Uterus (tissue), 2 donors: Measurements from ENCODE around the gene SLC26A1.

Experiments
- POLR2A ChIP-seq, 2 donors: fragments of 450-650 bp; IDR thresholded peaks; one replicate each; pipeline ENCODE4 v1.6.1; 2016; ENCODE audit warnings: antibody characterized with exemption in 2 of 2, mild to moderate bottlenecking in 1 of 2, moderate library complexity in 1 of 2
- TF ChIP-seq, protein P1 (sequence below), 4 experiments: fragments of 200-600 bp in 2 of 4; fragments of 450-650 bp in 2 of 4; sonication (generic) in 2 of 4; IDR thresholded peaks; one replicate each; pipeline ENCODE4 v1.5.1; 2016 to 2019; ENCODE audit warnings: antibody characterized with exemption in 4 of 4, mild to moderate bottlenecking in 2 of 4, moderate library complexity in 1 of 4

DNA sequence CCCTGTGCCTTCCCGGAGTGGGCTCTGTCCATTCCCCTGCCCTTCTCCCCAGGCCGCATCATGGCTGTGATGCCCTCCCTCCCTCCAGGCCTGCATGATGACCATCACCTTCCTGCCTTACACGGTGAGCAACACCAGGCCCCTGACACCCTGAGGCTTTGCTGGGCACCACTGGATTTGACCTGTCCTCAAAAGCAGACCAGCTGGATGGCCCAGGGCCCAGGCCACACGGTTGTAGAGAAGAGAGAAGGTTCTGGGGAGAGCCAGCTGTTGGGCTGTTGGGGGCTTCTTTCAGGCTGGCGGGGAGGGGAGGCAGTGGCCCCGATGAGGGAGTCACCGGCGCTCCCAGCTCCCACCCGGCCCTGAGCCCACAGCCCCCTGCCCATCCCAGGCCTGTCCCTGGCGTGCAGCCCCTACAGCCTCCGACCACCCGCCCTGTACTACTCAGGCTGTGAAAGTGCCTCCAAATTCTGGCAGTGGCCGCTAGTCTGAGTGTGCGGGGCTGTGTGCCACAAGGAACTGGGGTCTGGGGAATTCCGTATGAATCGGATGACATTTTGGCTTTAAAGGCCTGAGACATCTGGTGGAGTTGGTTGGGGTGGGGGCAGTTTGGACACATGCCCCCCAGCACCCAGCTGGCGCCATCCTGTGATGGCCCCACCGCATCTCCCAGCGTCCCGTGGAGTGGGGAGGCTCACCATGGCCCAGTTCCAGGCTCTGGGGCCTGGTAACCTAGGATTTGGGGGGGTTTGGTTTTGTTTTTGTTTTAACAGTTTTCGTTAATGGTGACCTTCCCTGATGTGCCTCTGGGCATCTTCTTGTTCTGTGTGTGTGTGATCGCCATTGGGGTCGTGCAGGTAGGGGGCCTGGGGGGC is 41.4 kb downstream of the SLC26A1 start:
- TF ChIP-seq, protein P1, sequence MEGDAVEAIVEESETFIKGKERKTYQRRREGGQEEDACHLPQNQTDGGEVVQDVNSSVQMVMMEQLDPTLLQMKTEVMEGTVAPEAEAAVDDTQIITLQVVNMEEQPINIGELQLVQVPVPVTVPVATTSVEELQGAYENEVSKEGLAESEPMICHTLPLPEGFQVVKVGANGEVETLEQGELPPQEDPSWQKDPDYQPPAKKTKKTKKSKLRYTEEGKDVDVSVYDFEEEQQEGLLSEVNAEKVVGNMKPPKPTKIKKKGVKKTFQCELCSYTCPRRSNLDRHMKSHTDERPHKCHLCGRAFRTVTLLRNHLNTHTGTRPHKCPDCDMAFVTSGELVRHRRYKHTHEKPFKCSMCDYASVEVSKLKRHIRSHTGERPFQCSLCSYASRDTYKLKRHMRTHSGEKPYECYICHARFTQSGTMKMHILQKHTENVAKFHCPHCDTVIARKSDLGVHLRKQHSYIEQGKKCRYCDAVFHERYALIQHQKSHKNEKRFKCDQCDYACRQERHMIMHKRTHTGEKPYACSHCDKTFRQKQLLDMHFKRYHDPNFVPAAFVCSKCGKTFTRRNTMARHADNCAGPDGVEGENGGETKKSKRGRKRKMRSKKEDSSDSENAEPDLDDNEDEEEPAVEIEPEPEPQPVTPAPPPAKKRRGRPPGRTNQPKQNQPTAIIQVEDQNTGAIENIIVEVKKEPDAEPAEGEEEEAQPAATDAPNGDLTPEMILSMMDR (IDR thresholded peaks at IDR 0.05) = no peak
- TF ChIP-seq POLR2A (IDR thresholded peaks at IDR 0.05) = no peak
